Uterus (tissue), 2 donors: ENCODE measurements around the gene POU4F1.

Experiments used
- POLR2A ChIP-seq, 2 donors: fragments of 450-650 bp; IDR thresholded peaks; one replicate each; pipeline ENCODE4 v1.6.1; 2016; ENCODE audit warnings: antibody characterized with exemption in 2 of 2, mild to moderate bottlenecking in 1 of 2, moderate library complexity in 1 of 2
- TF ChIP-seq, protein P1 (sequence below), 4 experiments: fragments of 200-600 bp in 2 of 4; fragments of 450-650 bp in 2 of 4; sonication (generic) in 2 of 4; IDR thresholded peaks; one replicate each; pipeline ENCODE4 v1.5.1; 2016 to 2019; ENCODE audit warnings: antibody characterized with exemption in 4 of 4, mild to moderate bottlenecking in 2 of 4, moderate library complexity in 1 of 4

DNA sequence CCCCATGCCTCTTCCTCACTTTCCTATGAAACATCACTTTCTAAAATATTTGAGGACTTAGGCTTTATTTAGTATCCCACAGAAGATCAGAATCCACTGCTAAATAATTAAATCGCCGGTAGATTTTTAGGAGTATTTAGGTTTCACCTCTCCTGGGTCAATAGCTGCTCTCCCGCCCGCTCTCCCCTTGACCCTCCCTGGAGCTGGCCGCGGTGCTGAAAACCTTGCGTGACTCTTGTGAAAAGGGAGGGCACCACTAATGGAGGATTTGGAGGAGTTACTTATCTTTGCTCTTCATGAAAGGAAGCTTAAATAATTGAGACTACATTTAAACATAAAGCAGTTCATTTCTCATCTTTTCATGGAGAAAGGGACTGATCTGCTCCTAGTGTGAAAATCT lies 14.1 kb downstream of the POU4F1 start:
- TF ChIP-seq, protein P1, sequence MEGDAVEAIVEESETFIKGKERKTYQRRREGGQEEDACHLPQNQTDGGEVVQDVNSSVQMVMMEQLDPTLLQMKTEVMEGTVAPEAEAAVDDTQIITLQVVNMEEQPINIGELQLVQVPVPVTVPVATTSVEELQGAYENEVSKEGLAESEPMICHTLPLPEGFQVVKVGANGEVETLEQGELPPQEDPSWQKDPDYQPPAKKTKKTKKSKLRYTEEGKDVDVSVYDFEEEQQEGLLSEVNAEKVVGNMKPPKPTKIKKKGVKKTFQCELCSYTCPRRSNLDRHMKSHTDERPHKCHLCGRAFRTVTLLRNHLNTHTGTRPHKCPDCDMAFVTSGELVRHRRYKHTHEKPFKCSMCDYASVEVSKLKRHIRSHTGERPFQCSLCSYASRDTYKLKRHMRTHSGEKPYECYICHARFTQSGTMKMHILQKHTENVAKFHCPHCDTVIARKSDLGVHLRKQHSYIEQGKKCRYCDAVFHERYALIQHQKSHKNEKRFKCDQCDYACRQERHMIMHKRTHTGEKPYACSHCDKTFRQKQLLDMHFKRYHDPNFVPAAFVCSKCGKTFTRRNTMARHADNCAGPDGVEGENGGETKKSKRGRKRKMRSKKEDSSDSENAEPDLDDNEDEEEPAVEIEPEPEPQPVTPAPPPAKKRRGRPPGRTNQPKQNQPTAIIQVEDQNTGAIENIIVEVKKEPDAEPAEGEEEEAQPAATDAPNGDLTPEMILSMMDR (IDR thresholded peaks at IDR 0.05), result no peak
- TF ChIP-seq POLR2A (IDR thresholded peaks at IDR 0.05), result no peak
